WTC11 (cell line): Measurements from ENCODE around the gene ZNF77. TPM values are rescaled to one million over a fixed set of nuclear protein-coding genes. Genes with fewer than 3 reads are reported as not detected.
A peak's percentile ranks its signal among the peaks of the same experiment; 100 is the strongest.

Experiments used
- ATAC-seq: fragments of 200-7000 bp; cut with Tn5 transposase; 2 replicates; pipeline ENCODE4 v1.10.0; 2021; ENCODE audit warnings: mild to moderate bottlenecking, moderate library complexity
- CTCF ChIA-PET: fragments of 300-600 bp; sonication (Branson Sonifier 250); formaldehyde crosslinking; loops from one replicate; lab custom pipeline; 2021; ENCODE audit warnings: antibody characterized with exemption; lab: Charles Lee
- POLR2A ChIA-PET: fragments of 350-600 bp; sonication (Branson Sonifier 250); formaldehyde crosslinking; loops from one replicate; lab custom pipeline; 2021; ENCODE audit warnings: antibody characterized with exemption; lab: Charles Lee
- DNase-seq: peaks from one replicate; pipeline ENCODE4 v3.0.0; 2021; ENCODE audit warnings: low spot score
- H3K27ac Mint-ChIP-seq: 2 replicates; pipeline ENCODE4 v1.8.0; 2021; ENCODE audit warnings: mixed read lengths
- H3K27me3 Mint-ChIP-seq: 2 replicates; pipeline ENCODE4 v1.8.0; 2021; ENCODE audit warnings: low read depth, mild to moderate bottlenecking, moderate library complexity, mixed read lengths
- H3K36me3 Mint-ChIP-seq: 2 replicates; pipeline ENCODE4 v1.8.0; 2021; ENCODE audit warnings: mixed read lengths
- H3K4me1 Mint-ChIP-seq: 2 replicates; pipeline ENCODE4 v1.8.0; 2022; ENCODE audit warnings: mixed read lengths
- H3K4me3 Mint-ChIP-seq: 2 replicates; pipeline ENCODE4 v1.8.0; 2021; ENCODE audit warnings: mild to moderate bottlenecking, moderate library complexity, mixed read lengths
- H3K9me3 Mint-ChIP-seq: 2 replicates; pipeline ENCODE4 v1.8.0; 2021; ENCODE audit warnings: mixed read lengths
- FOXJ3 ChIP-seq: sonication (generic); formaldehyde crosslinking; IDR thresholded peaks from 2 replicates; pipeline ENCODE4 v1.9.0; 2021; ENCODE audit warnings: missing genetic modification reagents, mild to moderate bottlenecking, borderline replicate concordance
- NFYB ChIP-seq: sonication (generic); formaldehyde crosslinking; conservative IDR thresholded peaks from 2 replicates; pipeline ENCODE4 v1.8.0; 2022; ENCODE audit warnings: low read depth, missing genetic modification reagents
- ZNF121 ChIP-seq: sonication (generic); formaldehyde crosslinking; IDR thresholded peaks from 2 replicates; pipeline ENCODE4 v1.8.0; 2023; ENCODE audit warnings: missing genetic modification reagents
- total RNA-seq: library from RNA; stranded (reverse); gene quantifications from 3 replicates; pipeline ENCODE4 v1.2.3, GENCODE V29; 2021
- TF ChIP-seq, protein P1 (sequence below): fragments of 250-450 bp; sonication (Bioruptor Pico); IDR thresholded peaks from 2 replicates; pipeline ENCODE4 v1.9.0; 2021; ENCODE audit warnings: mild to moderate bottlenecking, borderline replicate concordance
- TF ChIP-seq, protein P2 (sequence below): fragments of 250-450 bp; sonication (Bioruptor Pico); conservative IDR thresholded peaks from 2 replicates; pipeline ENCODE4 v1.9.0; 2021; ENCODE audit warnings: mild to moderate bottlenecking
- TF ChIP-seq, protein P3 (sequence below): sonication (generic); formaldehyde crosslinking; IDR thresholded peaks from 2 replicates; pipeline ENCODE4 v1.8.1; 2023; ENCODE audit warnings: mild to moderate bottlenecking, missing genetic modification reagents
- TF ChIP-seq, protein P4 (sequence below): fragments of 250-450 bp; sonication (Bioruptor Pico); IDR thresholded peaks from 2 replicates; pipeline ENCODE4 v1.9.0; 2021; ENCODE audit warnings: mild to moderate bottlenecking

ZNF77 gene
- total RNA-seq, 1 experiment from 2014 or later: 4.7 TPM

DNA sequence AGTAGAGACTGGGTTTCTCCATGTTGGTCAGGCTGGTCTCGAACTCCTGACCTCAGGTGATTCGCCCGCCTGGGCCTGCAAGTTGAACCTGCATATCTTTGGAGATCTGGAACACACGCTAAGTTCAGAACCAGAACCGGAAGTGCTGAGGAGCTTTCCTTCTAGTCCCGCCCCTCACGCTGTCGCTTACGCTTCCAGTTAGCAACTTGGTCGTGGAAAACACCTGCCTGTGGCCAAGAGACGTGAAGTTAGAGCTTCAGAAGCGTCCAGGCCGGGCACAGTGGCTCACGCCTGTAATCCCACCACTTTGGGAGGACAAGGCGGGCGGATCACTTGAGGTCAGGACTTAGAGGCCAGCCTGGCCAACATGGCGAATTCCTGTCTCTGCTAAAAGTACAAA, 59.0 kb downstream of the ZNF77 start (continued):
- TF ChIP-seq, protein P1, sequence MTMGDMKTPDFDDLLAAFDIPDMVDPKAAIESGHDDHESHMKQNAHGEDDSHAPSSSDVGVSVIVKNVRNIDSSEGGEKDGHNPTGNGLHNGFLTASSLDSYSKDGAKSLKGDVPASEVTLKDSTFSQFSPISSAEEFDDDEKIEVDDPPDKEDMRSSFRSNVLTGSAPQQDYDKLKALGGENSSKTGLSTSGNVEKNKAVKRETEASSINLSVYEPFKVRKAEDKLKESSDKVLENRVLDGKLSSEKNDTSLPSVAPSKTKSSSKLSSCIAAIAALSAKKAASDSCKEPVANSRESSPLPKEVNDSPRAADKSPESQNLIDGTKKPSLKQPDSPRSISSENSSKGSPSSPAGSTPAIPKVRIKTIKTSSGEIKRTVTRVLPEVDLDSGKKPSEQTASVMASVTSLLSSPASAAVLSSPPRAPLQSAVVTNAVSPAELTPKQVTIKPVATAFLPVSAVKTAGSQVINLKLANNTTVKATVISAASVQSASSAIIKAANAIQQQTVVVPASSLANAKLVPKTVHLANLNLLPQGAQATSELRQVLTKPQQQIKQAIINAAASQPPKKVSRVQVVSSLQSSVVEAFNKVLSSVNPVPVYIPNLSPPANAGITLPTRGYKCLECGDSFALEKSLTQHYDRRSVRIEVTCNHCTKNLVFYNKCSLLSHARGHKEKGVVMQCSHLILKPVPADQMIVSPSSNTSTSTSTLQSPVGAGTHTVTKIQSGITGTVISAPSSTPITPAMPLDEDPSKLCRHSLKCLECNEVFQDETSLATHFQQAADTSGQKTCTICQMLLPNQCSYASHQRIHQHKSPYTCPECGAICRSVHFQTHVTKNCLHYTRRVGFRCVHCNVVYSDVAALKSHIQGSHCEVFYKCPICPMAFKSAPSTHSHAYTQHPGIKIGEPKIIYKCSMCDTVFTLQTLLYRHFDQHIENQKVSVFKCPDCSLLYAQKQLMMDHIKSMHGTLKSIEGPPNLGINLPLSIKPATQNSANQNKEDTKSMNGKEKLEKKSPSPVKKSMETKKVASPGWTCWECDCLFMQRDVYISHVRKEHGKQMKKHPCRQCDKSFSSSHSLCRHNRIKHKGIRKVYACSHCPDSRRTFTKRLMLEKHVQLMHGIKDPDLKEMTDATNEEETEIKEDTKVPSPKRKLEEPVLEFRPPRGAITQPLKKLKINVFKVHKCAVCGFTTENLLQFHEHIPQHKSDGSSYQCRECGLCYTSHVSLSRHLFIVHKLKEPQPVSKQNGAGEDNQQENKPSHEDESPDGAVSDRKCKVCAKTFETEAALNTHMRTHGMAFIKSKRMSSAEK (CRISPR knock-in tag): no peak
- TF ChIP-seq, protein P2, sequence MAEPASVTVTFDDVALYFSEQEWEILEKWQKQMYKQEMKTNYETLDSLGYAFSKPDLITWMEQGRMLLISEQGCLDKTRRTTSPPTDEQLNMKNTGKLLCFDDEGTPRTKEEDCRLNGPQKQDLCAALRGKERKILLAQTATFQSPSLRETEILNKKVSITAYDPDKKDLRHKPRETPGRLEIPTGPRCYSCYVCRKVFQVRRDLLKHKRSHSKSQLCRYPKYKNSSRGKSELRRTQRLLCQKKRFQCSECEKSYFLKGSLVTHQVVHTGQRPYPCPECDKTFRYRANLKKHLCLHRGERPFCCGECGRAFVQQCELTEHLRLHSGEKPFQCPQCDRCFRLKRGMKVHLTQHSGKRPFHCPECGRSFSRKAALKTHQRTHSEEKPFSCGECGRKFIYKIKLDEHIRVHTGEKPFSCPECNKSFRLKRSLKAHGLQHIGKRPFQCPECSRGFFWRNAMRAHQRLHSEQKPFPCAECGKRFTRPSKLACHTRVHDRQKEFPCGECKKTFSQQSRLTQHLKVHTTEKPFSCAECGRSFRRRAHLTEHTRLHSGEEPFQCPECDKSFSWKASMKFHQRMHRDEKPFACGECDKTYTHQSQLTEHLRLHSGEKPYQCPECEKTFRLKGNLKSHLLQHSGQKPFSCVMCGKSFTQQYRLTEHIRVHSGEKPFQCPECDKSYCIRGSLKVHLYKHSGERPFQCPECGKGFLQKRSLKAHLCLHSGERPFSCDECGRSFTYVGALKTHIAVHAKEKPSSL (CRISPR knock-in tag): no peak
- TF ChIP-seq ZNF121 (CRISPR knock-in tag): no peak
- TF ChIP-seq, protein P3, sequence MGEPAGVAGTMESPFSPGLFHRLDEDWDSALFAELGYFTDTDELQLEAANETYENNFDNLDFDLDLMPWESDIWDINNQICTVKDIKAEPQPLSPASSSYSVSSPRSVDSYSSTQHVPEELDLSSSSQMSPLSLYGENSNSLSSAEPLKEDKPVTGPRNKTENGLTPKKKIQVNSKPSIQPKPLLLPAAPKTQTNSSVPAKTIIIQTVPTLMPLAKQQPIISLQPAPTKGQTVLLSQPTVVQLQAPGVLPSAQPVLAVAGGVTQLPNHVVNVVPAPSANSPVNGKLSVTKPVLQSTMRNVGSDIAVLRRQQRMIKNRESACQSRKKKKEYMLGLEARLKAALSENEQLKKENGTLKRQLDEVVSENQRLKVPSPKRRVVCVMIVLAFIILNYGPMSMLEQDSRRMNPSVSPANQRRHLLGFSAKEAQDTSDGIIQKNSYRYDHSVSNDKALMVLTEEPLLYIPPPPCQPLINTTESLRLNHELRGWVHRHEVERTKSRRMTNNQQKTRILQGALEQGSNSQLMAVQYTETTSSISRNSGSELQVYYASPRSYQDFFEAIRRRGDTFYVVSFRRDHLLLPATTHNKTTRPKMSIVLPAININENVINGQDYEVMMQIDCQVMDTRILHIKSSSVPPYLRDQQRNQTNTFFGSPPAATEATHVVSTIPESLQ (CRISPR knock-in tag): no peak
- TF ChIP-seq, protein P4, sequence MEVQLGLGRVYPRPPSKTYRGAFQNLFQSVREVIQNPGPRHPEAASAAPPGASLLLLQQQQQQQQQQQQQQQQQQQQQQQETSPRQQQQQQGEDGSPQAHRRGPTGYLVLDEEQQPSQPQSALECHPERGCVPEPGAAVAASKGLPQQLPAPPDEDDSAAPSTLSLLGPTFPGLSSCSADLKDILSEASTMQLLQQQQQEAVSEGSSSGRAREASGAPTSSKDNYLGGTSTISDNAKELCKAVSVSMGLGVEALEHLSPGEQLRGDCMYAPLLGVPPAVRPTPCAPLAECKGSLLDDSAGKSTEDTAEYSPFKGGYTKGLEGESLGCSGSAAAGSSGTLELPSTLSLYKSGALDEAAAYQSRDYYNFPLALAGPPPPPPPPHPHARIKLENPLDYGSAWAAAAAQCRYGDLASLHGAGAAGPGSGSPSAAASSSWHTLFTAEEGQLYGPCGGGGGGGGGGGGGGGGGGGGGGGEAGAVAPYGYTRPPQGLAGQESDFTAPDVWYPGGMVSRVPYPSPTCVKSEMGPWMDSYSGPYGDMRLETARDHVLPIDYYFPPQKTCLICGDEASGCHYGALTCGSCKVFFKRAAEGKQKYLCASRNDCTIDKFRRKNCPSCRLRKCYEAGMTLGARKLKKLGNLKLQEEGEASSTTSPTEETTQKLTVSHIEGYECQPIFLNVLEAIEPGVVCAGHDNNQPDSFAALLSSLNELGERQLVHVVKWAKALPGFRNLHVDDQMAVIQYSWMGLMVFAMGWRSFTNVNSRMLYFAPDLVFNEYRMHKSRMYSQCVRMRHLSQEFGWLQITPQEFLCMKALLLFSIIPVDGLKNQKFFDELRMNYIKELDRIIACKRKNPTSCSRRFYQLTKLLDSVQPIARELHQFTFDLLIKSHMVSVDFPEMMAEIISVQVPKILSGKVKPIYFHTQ (CRISPR knock-in tag): no peak
- TF ChIP-seq, all 79 proteins: peak for 0

DNA sequence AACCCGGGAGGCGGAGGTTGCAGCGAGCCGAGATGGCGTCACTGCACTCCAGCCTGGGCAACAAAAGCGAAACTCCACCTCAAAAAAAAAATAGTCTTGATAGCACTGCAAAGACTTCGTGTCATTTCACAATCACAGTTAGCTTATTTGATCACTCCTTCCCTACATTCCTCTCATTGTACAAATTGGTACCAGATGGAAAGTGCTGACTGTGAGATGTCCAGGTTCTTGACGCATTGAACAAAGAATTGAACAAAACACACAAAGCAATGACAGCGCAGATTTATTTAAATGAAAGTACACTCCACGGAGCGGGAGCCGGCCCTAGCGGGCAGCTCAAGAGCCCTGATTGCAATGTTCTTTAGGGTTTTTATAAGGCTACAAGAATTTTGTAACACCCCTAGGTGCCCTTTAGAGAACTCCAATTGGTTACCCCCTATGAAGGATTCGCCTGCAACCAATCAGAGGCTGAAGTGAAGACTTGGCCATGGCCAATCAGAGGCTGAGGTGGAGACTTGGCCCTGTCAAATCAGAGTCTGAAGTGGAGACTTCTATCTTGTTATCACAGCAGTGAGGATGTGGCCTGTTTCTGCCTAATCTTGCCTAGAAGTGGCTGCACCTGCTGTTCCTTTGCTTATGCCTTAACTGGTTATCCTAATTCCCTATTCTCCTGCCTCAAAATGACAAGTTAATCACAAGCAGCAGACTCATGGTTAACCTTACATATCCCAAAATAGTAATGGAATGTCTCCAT, 60.9 kb downstream of the ZNF77 start:
- CTCF ChIA-PET: interaction anchor here (1.2 kb wide), 1 partner anchor 67 kb away, joined by 3 read pairs; no protein-coding TSS in a partner anchor
- H3K9me3 Mint-ChIP-seq: peaks cover 23% of the 10 kb centered on the region
- no peak for ATAC-seq

More for the DNA sequence above, 60.9 kb downstream of the ZNF77 start:
- peaks cover 6% of the 10 kb centered on the region; the same call in 1 of the 2 replicates for H3K36me3 Mint-ChIP-seq
- TF ChIP-seq NFYB (CRISPR knock-in tag) (0 out of 2 replicates have a peak, but pooled peaks have one; percentile 22), FOXJ3 (CRISPR knock-in tag) (no peak)
- TF ChIP-seq, all 79 proteins: peak for 1
- no peak for DNase-seq
- no peak overlapping the region for H3K4me3 Mint-ChIP-seq
- no peaks in the 10 kb centered on the region; the same call in 1 of the 2 replicates for H3K27me3 Mint-ChIP-seq
- H3K27ac Mint-ChIP-seq: no peak overlapping the region
- POLR2A ChIA-PET: no interaction called here
- H3K4me1 Mint-ChIP-seq: peaks cover 8% of the 10 kb centered on the region

Other genes with a start within 250 kb of the ZNF77 start
- gene GNG7, start 242.3 kb downstream of the ZNF77 start, total RNA-seq: 9.6 to 14.3 TPM (median 13.2 TPM) in 3 replicates
- gene DIRAS1, start 223.6 kb downstream of the ZNF77 start, total RNA-seq: 24.3 to 26.7 TPM (median 25.0 TPM) in 3 replicates
- 34.8 to 38.0 TPM (median 35.2 TPM) in 3 replicates for gene SLC39A3, start 205.0 kb downstream of the ZNF77 start, total RNA-seq
- 89.3 to 91.2 TPM (median 89.4 TPM) in 3 replicates for gene SGTA, start 161.7 kb downstream of the ZNF77 start, total RNA-seq
- 165 to 181 TPM (median 176 TPM) in 3 replicates for gene THOP1, start 159.5 kb downstream of the ZNF77 start, total RNA-seq
- 5.7 to 6.2 TPM (median 6.1 TPM) in 3 replicates for gene ZNF554, start 125.1 kb downstream of the ZNF77 start, total RNA-seq
- 6.6 to 7.2 TPM (median 6.6 TPM) in 3 replicates for gene ZNF555, start 103.5 kb downstream of the ZNF77 start, total RNA-seq
- 0.02 to 0.11 TPM in 2 of 3 replicates, not detected in the other for gene ZNF556, start 77.6 kb downstream of the ZNF77 start, total RNA-seq
- gene ZNF57, start 44.0 kb downstream of the ZNF77 start, total RNA-seq: 6.7 to 8.9 TPM (median 6.8 TPM) in 3 replicates
- 2.5 to 3.3 TPM (median 3.1 TPM) in 3 replicates for gene TLE6, start 32.6 kb upstream of the ZNF77 start, total RNA-seq
- gene TLE2, start 84.3 kb upstream of the ZNF77 start, total RNA-seq: 13.1 to 20.0 TPM (median 15.8 TPM) in 3 replicates
- gene TLE5, start 117.5 kb upstream of the ZNF77 start, total RNA-seq: 233 to 249 TPM (median 246 TPM) in 3 replicates
- 22.4 to 27.2 TPM (median 23.5 TPM) in 3 replicates for gene GNA11, start 149.4 kb upstream of the ZNF77 start, total RNA-seq
- gene GNA15, start 191.1 kb upstream of the ZNF77 start, total RNA-seq: 0.22 to 0.44 TPM (median 0.37 TPM) in 3 replicates
- 0.27 to 0.37 TPM (median 0.28 TPM) in 3 replicates for gene S1PR4, start 233.8 kb upstream of the ZNF77 start, total RNA-seq
- gene NCLN, start 241.0 kb upstream of the ZNF77 start, total RNA-seq: 99.9 to 113 TPM (median 105 TPM) in 3 replicates